ENCODE results near the gene MSI2.

- TF ChIP-seq TEAD4 (IDR thresholded peaks at IDR 0.05) (no peak), YY1 (IDR thresholded peaks at IDR 0.05; ENCODE audit: low read depth) (no peak), TAF1 (IDR thresholded peaks at IDR 0.05; ENCODE audit: low read depth) (no peak), RAD21 (IDR thresholded peaks at IDR 0.05; ENCODE audit: low read depth) (no peak), REST (IDR thresholded peaks at IDR 0.05; ENCODE audit: low read depth) (no peak)
These were observed 18.9 kb downstream of the MSI2 start for GRCh38 chr17:57275071-57275764.

Data from Ishikawa (cell line).